ENCODE data around the gene CACHD1.

DNA sequence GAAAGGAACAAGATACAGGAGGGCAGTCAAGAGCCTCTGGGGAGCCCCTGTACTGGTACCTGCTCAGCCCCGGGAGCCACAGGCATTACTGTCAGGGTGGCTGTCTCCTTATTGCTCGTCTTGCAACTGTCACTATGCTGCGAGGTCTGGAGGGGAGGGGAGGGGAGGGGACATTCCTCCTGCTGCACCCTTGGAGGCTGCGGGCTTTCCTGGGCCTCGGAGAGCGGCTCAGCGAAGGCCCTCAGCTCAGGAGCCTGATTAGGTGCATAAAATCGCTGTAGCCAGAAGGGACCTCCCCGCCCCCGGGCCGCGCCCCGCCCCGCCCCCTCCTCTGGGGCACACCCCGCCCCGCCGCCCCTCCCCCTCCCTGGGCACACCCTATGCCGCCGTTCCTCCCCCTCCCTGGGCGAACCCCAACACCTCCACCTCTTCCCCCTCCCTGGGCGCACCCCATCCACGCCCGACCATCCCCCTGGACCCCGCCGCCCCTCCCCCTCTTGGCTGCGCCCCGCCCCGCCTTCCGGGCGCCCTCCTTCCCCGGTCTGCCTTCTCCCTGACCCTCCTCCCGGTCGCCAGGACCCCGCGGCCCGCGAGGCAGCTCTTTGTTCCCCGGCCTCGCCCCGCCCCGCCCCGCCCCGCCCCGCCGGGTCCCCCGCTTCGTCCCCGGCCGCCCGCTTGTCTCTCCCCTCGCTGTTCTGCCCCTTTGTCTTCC is 35.5 kb downstream of the CACHD1 start:
- TF ChIP-seq CTCF (IDR thresholded peaks at IDR 0.05 in 8 of 11, conservative IDR thresholded peaks at IDR 0.05 in 3 of 11) (no peak), POLR2AphosphoS5 (IDR thresholded peaks at IDR 0.05) (no peak), POLR2A (IDR thresholded peaks at IDR 0.05) (no peak)
